Left colon (tissue), 2 donors: ENCODE measurements around the gene OPCML. TPM values are rescaled to one million over a fixed set of nuclear protein-coding genes. Genes with fewer than 3 reads are reported as not detected.

Source experiments
- ATAC-seq: fragments of 200-7000 bp; cut with Tn5 transposase; one replicate; pipeline ENCODE4 v1.9.1; 2020; ENCODE audit warnings: mild to moderate bottlenecking, moderate library complexity
- DNase-seq, 2 donors: peaks; one replicate each; pipeline ENCODE4 v3.0.0-alpha.2; 2020
- intact Hi-C, 2 donors: fragments of 100-400 bp; cut with DNase I in 1 of 2; cut with micrococcal nuclease in 1 of 2; formaldehyde crosslinking; loops; one replicate each; pipeline versions ENCODE4 v1.11.2 to v1.14.0; 2022; cut with DNase I, micrococcal nuclease
- total RNA-seq, 2 donors: library from RNA; stranded (reverse); fragmentation: NEBNext Ultra II Directional; extraction: Animal tissue kit (Norgen Biotek cat#: 25700); gene quantifications; one replicate each; pipeline ENCODE4 v1.2.1, GENCODE V29; 2021
- donor health status: DM: no; HTN: no; CAD: no.
- donor health status: DM: yes; HTN: yes; CAD: no.

The OPCML gene
- total RNA-seq, 2 donors from 2014 or later: 0.06 to 0.11 TPM

GRCh38 chr11:133004369-133004768 lies 527.9 kb downstream of the OPCML start:
- ATAC-seq (no peak), DNase-seq (no peak)
- intact Hi-C loops: no loop called here

- DNase-seq (no peak), ATAC-seq (no peak)
- intact Hi-C loops: no loop called here
These were observed 532.8 kb downstream of the OPCML start for GRCh38 chr11:132999516-132999915.

GRCh38 chr11:132999031-132999430 lies 533.3 kb downstream of the OPCML start:
- ATAC-seq: no peak
- intact Hi-C loops: no loop called here
- no peak for DNase-seq

GRCh38 chr11:132997396-132997795 lies 534.9 kb downstream of the OPCML start:
- no peak for DNase-seq
- ATAC-seq: no peak
- intact Hi-C loops: no loop called here

GRCh38 chr11:132994966-132995365 lies 537.3 kb downstream of the OPCML start:
- intact Hi-C loops: no loop called here
- ATAC-seq (no peak), DNase-seq (no peak)

- intact Hi-C loops: no loop called here
- ATAC-seq (no peak), DNase-seq (no peak)
These were observed 538.3 kb downstream of the OPCML start for GRCh38 chr11:132993991-132994502.

GRCh38 chr11:132992838-132993631 lies 539.3 kb downstream of the OPCML start:
- intact Hi-C loops: no loop called here
- no peak for ATAC-seq
- DNase-seq: no peak

GRCh38 chr11:132988411-132988810 lies 543.9 kb downstream of the OPCML start:
- DNase-seq (no peak), ATAC-seq (no peak)
- intact Hi-C loops: no loop called here

GRCh38 chr11:132987936-132988335 lies 544.4 kb downstream of the OPCML start:
- DNase-seq: no peak
- intact Hi-C loops: no loop called here
- no peak for ATAC-seq

GRCh38 chr11:132983641-132983978 lies 548.7 kb downstream of the OPCML start:
- intact Hi-C loops: no loop called here
- ATAC-seq: no peak

GRCh38 chr11:132982772-132983640 lies 549.3 kb downstream of the OPCML start:
- ATAC-seq: no peak
- intact Hi-C loops: no loop called here
- no peak for DNase-seq

More at GRCh38 chr11:132983641-132983978, 548.7 kb downstream of the OPCML start:
- no peak for DNase-seq

- DNase-seq (no peak), ATAC-seq (no peak)
- intact Hi-C loops: no loop called here
These were observed 551.0 kb downstream of the OPCML start for GRCh38 chr11:132981131-132981956.

- DNase-seq: no peak
- intact Hi-C loops: no loop called here
- no peak for ATAC-seq
These were observed 551.6 kb downstream of the OPCML start for GRCh38 chr11:132980670-132981069.

GRCh38 chr11:132977746-132978145 lies 554.6 kb downstream of the OPCML start:
- ATAC-seq (no peak), DNase-seq (no peak)
- intact Hi-C loops: no loop called here

GRCh38 chr11:132977241-132977640 lies 555.1 kb downstream of the OPCML start:
- DNase-seq: no peak
- intact Hi-C loops: no loop called here
- no peak for ATAC-seq

- intact Hi-C loops: no loop called here
These were observed 556.2 kb downstream of the OPCML start for GRCh38 chr11:132976115-132976514.

GRCh38 chr11:132973686-132974085 lies 558.6 kb downstream of the OPCML start:
- intact Hi-C loops: no loop called here
- no peak for ATAC-seq
- no peak for DNase-seq

More at GRCh38 chr11:132976115-132976514, 556.2 kb downstream of the OPCML start:
- no peak for DNase-seq
- ATAC-seq: no peak

GRCh38 chr11:132972565-132972964 lies 559.7 kb downstream of the OPCML start:
- ATAC-seq: no peak

GRCh38 chr11:132971351-132971750 lies 561.0 kb downstream of the OPCML start:
- intact Hi-C loops: no loop called here
- no peak for ATAC-seq
- DNase-seq: no peak

More at GRCh38 chr11:132972565-132972964, 559.7 kb downstream of the OPCML start:
- DNase-seq: no peak
- intact Hi-C loops: no loop called here
